ENCODE results near the gene EPHB3. TPM values are rescaled to one million over a fixed set of nuclear protein-coding genes. Genes with fewer than 3 reads are reported as not detected.

Gene EPHB3
- polyA plus RNA-seq, 4 donors, result 27.2 to 35.0 (median 29.3) TPM

DNA sequence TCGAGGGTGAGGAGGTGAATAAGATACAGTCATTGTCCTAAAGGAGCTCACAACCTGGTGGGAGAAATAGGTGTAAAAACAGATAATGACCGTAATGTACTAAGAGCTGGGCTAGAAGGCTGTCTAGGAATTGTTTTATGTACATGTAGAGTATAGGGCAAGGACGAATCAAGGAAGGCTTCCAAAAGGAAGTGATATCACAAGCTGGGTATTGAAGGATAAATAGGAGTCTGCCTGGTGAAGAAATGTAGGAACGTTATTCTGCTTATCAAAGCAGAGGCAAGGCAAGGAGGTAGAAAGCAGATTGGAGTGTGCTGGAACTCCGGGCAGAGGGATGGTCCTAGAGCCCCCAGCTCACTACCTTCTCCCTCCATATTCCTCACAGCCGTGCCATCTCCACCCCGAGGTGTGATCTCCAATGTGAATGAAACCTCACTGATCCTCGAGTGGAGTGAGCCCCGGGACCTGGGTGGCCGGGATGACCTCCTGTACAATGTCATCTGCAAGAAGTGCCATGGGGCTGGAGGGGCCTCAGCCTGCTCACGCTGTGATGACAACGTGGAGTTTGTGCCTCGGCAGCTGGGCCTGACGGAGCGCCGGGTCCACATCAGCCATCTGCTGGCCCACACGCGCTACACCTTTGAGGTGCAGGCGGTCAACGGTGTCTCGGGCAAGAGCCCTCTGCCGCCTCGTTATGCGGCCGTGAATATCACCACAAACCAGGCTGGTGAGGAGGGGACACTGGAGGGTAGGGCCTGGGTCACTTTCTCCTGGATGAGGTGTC is 15.1 kb downstream of the EPHB3 start:
- no peak for DNase-seq (ENCODE audit: low read depth in 4 of 4, low spot score in 3 of 4)

DNA sequence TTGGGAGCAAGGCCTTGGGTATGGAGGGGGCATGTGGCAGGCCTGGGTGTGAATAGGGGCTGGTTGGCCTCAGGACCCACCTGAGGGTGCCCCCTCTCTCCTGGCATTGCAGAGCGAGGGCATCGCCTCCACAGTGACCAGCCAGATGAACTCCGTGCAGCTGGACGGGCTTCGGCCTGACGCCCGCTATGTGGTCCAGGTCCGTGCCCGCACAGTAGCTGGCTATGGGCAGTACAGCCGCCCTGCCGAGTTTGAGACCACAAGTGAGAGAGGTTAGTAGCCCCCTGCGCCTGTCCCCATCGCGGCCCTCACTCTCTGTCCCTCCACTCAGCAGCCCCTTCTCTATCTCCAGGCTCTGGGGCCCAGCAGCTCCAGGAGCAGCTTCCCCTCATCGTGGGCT is 16.0 kb downstream of the EPHB3 start:
- no peak for DNase-seq (ENCODE audit: low read depth in 4 of 4, low spot score in 3 of 4)

DNA sequence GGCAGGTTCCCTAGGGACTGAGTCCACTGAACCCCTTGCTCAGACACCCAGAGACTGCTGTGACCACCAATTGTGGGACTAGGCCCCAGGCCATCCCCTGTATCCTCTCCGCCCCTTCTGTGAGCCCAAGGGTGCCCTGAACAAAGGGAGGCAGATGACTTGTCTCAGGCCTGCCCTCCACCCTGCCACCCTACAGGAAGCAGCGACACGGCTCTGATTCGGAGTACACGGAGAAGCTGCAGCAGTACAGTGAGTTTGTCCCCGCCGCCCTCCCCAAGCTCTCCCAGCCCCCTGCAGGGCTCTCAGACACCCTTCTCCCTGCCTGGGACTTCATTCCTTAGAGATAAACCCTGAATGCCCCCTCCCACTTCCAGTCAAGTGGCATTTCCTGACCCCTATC is 16.6 kb downstream of the EPHB3 start:
- no peak for DNase-seq (ENCODE audit: low read depth in 4 of 4, low spot score in 3 of 4)

DNA sequence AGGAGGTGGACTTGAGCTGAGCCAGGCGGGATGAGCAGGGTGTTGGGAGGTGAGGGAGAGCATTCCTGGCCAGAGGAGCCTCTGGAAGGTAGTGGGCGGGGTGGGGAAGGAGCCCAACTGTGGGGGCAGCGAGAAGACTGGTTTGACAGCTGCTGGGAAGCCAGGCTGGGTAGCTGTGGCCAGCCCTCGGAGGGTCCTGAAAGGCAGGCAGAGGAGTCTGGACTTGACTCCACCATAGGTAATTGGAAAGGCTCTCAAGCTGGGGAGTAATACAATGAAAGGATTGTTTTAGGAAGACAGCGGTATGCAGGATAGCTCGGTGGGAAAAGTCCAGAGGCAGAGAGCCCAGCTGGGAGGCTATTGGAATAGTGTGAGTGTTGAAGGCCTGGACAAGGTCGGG is 17.2 kb downstream of the EPHB3 start:
- DNase-seq (ENCODE audit: low read depth in 4 of 4, low spot score in 3 of 4), result no peak

DNA sequence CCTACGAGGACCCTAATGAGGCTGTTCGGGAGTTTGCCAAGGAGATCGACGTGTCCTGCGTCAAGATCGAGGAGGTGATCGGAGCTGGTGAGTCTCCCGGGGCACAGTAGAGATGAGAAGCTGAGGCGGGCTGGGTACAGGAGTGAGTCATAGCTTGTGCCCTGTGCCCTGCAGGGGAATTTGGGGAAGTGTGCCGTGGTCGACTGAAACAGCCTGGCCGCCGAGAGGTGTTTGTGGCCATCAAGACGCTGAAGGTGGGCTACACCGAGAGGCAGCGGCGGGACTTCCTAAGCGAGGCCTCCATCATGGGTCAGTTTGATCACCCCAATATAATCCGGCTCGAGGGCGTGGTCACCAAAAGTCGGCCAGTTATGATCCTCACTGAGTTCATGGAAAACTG is 17.9 kb downstream of the EPHB3 start:
- no peak for DNase-seq (ENCODE audit: low read depth in 4 of 4, low spot score in 3 of 4)

DNA sequence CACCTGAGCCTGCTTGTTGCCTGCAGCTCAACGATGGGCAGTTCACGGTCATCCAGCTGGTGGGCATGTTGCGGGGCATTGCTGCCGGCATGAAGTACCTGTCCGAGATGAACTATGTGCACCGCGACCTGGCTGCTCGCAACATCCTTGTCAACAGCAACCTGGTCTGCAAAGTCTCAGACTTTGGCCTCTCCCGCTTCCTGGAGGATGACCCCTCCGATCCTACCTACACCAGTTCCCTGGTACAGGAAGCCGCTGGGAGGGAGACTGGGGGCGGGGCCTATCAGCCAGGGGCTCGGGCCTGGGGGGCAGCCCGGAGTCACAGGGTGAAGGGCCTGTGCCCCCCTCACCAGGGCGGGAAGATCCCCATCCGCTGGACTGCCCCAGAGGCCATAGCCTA is 18.8 kb downstream of the EPHB3 start:
- DNase-seq (ENCODE audit: low read depth in 4 of 4, low spot score in 3 of 4), result no peak

DNA sequence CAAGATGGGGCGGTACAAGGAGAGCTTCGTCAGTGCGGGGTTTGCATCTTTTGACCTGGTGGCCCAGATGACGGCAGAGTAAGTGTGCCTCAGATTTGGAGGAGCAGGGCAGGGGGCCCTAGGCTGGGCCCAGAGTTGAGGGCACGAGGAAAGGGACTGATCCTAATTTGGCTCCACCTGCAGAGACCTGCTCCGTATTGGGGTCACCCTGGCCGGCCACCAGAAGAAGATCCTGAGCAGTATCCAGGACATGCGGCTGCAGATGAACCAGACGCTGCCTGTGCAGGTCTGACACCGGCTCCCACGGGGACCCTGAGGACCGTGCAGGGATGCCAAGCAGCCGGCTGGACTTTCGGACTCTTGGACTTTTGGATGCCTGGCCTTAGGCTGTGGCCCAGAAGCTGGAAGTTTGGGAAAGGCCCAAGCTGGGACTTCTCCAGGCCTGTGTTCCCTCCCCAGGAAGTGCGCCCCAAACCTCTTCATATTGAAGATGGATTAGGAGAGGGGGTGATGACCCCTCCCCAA is 19.8 kb downstream of the EPHB3 start:
- no peak for DNase-seq (ENCODE audit: low read depth in 4 of 4, low spot score in 3 of 4)

DNA sequence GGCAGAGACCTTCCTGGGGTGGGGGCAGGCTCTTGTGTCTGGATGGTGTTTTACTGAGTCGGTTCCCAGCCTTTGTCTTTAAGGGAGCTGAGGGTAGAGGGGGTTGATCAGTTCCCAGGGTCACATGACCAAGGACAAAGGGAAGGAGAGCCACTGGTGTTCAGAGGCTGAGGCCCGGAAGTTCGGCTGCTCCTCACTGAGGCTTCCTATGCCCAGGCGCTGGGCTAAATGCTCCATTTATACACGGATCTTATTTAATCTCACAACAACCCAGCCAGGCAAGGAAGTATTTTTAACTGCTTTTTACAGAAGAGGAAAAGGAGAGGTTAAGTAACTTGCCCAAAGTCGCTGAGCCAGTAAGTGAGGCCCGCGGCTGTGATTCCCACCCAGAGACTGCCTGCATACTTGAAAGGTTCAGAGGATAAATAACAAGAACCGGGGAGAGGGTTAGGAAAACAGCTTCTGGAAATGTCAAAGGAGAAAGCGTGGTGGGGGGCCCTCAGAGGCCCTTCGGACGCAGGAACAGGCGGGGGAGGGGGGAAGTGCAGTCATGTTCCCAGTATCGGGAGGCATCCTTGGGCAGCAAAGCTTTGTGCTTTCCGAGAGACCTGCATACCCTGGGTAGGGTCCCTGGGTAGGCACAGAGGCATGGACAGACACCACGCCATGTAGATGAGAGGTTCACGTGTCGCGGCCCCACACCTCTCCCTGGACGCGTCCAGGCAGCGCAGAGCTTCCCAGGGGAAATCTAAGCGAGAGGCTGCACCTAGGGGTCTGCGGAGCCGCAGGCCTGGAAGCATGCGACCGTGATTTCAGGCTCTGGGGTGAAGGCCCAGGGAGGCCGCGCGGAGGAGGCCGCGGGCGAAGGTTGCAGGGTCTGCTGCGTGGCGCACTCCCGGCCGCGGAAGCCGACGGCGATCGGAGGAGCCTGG is 21.3 kb downstream of the EPHB3 start:
- no peak for DNase-seq (ENCODE audit: low read depth in 4 of 4, low spot score in 3 of 4)

DNA sequence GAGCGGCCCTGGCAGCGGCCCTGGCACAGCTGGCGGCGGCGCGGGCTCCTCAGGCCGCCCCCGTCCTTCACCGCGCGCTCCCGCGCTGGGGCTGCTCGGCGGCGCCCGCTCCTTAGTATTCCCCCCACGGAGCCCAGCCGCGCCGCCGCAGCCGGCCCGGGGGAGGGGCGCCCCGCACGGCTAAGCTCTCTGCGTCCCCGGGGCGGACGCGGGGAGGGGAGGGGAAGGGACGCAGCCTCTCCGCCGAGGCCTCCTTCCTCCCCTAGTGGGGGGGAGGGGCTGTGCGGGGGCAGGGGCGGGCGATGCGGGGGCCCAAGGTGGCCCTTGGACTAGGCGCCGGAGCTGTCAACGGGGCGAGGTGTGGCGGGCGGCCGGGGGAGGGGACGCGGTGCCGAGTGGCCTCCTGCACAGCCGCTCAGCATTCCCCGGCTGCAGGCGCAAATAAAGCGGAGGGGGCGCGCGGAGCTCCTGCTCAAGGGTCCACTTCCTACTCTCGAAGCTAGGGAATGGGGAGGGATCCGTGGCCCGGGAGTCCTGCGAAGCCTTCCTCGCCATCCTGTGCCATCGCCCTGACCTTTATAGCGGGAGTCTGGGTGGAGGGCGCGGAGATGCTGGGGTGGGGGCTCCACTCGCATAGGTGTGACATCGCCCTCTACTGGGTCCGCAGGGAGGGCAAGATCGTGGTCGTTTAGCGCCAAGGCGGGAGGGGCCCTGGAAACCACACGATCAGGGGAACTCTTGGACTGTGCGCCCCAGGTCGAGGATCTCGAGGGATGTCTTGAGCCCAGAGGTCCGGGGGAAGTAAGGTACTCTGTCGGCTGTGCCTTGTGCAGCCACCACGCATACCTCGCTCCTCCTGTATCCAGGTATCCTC is 22.2 kb downstream of the EPHB3 start:
- DNase-seq (ENCODE audit: low read depth in 4 of 4, low spot score in 3 of 4), result no peak

DNA sequence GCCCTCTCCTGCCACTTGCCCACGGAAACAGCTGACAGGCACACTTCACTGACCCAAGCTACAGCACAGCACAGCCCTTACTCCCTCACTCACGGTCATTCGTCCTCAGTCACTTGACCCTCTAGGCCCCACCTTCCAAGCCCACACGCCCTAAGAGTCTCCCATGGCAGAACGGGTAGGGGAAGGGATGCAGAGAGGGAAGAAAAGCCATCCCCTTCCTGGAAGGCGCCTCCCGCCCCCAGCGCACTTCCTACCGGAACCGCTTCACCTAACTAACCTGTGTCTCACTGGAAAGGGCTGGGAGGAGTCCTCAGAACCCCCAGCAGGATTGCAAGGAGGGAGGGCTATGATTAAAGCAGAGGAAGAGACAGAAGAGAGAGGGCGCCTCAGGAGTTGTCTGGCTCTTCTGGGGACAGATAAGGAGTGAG is 22.9 kb downstream of the EPHB3 start:
- no peak for DNase-seq (ENCODE audit: low read depth in 4 of 4, low spot score in 3 of 4)

DNA sequence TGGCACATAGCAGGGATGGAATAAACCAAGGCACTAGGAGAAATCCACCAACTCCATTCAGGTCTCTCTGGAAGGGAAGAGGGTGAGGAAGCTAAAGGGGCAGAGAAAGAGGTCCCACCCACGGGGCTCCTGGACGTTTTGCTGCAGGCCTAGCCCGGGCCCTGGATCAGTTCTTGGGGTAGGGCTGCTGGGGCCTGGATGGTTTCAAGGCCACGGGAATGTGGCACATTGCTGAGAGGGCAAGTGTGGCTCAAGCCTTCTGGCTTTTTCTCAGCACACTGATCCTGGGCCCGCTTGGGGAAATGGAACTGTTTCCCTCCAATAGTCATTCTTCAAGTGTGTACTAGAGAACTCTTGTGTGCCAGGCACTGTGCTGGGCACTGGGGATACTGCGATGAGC is 24.0 kb downstream of the EPHB3 start:
- no peak for DNase-seq (ENCODE audit: low read depth in 4 of 4, low spot score in 3 of 4)

DNA sequence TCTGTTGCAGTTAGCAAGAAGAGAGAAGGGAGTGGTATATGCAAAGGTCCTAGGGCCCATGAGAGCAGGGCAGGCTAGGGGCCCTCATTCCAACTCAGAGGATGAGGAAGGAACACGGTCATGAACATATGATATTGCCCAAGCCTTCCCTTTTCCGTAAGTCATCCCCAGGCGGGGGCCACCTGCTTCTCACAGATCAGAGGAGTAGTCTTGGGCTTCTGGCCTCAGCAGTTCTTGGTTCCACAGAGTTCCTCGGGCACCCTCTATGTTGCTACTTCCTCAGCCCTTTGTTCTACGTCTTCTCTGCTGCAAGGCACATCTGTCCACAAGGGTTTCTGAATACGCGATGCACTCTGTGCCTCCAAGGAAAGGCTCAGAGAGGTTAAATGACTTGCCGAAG is 25.3 kb downstream of the EPHB3 start:
- DNase-seq (ENCODE audit: low read depth in 4 of 4, low spot score in 3 of 4), result no peak

DNA sequence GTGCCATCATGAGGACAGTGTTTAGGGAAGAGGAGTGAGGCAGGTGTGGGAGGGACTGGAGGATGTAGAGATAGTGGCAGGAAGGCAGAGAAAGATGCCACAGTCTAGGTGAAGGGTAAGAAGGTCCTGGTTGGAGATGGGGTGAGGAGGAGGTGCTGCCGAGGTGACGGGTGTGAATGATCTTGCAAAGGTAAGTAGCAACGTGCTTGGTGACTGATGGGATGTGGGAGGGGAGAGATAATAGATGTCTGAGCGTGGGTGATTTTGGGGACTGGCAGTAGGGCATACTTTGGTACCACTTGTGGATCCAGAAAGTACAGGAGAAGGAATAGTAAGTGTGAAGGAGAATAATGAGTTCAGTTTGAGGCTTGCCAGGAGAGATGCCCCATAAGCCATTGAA is 27.2 kb downstream of the EPHB3 start:
- DNase-seq (ENCODE audit: low read depth in 4 of 4, low spot score in 3 of 4), result no peak

DNA sequence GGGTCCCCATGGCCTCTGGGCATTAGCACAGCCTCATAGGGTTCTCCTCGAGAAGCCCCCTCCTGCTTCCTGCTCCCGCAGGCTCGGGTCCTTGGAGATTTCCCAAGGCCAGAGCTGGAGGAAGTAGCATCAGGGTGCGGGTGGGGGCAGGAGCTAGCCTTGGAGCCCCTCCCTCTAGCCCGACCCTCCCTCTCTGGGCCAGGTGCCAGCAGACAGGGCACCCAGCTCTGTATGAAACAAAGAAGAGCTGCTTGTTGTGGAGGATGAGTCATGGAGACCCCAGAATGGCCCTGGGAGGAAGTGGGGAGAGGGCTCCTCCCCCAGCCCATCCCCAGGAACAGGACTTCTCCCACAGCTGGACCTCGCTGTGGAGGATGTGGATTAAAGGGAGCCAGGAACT is 29.2 kb downstream of the EPHB3 start:
- DNase-seq (ENCODE audit: low read depth in 4 of 4, low spot score in 3 of 4), result no peak

DNA sequence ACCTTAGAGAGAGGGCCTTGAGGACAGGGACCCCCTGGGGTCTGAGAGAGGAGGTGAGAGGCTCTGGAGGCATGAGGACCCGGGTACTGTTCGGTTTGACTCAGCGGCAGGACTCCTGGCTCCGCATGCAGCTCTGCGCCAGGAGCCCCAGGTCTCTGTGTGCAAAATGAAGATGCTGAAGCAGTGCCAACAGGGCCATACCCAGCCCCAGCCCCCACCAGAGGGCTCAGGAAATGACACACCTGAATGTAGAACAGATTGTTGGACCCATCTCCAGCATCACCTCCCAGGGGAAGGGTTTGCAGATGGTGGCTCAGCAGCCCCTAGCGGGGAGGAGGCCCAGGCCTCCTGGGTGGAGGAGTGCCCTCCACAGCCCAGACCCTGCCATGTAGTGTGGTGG is 30.2 kb downstream of the EPHB3 start:
- no peak for DNase-seq (ENCODE audit: low read depth in 4 of 4, low spot score in 3 of 4)

DNA sequence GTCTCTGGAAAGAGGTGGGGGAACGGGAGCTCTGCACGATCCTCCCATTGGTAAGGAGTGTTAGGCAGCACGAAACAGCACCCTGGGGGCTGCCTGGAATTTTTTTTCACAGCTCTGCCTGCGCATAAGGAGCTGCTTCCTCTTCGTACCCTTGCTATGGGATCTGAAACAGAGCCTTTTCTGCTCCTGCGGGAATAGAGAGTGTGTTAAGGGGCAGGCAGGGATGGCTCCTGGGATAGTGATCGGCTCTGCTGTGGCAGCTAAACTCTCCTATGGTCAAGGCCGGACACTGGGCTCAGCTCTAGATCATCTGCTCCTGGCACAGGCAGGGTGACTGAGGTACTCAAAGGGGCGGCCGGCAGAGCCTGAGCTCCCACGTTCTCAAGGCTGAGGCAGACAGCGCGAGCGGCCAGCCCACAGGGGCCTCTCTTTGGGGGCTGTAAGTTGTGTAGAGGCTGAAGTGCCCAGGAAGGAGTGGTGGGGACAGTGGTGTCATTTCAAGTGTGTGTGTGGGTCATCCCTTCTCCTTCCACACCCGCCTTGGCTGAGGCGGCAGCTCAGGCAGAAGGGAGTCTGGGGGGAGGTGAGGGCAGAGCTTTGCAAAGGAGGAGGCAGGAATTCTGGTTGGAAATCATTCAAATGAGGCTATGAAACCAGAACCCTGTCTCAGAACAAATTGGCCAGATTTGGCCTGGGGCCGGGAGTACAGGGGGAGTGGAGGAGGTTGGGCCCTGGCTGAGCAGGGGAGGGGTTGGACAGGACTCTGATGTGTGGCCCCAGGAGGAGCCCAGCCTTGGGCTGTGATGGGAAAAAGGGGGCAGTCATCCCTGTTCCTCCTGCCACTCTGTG is 31.0 kb downstream of the EPHB3 start:
- DNase-seq (ENCODE audit: low read depth in 4 of 4, low spot score in 3 of 4), result no peak

DNA sequence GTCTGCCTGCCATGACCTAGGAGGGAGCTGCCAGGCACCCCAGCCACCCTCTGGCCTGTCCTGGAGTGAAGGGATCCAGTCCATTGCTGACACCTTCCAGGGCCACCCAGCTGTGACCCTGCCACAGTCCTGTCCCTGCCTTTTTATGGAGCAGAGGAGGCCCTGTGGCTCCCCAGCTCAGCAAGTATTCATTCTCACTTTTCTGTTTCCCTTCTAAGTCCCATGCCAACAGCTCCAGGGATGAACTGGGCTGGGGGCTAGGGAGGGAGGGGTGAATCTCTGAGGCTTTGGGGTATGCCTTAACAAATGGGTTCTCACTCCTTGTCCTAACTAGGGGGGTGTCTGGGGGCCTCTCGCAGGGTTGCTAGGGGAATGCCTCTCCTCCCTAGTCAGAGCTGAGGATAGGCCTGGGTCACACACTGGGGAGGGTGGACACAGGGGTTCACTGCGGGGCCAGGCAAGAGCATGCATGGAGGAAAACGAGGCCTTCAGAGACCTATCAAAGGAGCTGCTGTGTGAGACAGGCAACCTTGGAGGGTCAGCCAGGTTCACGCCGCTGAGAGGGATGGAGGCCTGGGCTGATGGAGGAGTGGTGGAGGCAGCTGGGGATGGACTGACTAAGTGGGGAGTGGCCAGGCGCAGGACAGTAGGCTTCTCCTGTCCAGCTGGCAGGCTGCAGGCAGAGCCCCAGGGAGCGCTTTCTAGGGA is 31.8 kb downstream of the EPHB3 start:
- DNase-seq (ENCODE audit: low read depth in 4 of 4, low spot score in 3 of 4), result no peak

DNA sequence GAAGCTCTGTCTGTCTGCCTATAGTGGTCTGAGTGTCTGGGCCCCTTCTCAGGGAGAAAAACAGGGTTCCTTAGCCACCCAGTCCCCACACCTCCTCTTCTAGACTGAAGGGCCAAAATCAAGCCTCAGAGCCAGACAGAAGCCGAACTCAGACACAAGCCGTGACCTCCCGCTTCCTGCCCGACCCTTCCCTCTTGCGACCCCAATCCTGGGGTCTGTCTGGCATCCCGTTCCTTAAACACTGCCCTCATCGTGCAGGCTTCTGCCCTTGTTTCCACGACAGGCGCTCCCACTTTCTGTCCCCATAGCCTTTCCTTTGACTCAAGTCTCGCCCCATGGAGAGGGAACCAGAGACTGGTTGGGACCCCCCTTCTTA is 32.3 kb downstream of the EPHB3 start:
- no peak for DNase-seq (ENCODE audit: low read depth in 4 of 4, low spot score in 3 of 4)

DNA sequence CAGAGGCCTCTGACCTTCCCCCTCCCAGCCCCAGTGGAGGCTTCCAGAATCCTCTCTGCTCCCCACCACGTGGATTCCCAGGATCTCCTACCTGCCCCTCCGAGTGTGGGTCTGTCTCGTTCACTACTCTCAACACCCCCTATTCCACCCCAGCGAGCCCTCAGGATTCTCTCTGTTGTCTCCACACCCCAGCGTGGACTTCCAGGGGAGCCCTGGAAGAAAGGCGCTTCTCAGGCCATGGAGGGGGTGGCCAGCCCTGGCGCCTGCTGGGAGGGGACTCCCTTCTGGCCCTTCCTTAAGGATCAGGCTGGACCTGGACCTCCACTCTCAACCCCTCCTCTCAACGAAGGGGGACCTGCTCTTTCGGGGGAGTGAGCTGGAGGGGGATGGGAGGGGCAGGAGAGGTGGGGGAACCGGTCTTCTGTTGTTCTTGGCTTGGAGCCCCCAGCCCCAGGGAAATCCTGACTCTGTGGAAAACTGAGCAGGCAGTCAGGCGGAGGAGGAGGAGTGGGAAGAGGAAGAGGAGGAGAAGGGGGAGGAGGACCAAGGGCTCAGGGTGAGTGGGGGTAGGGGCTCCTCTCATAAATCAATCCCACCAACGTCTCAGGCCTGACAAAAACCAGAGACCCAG is 32.9 kb downstream of the EPHB3 start:
- DNase-seq (ENCODE audit: low read depth in 4 of 4, low spot score in 3 of 4), result no peak

All from right renal pelvis (tissue), 4 donors.